Panc1 (cell line): ENCODE measurements around the gene AMD1. TPM values are rescaled to one million over a fixed set of nuclear protein-coding genes. Genes with fewer than 3 reads are reported as not detected.
"Not testable (repeated sequence)": the region's sequence is repeated elsewhere in the genome, so short reads cannot be mapped to it uniquely, and the experiment has no call there.

Source experiments
- ATAC-seq: fragments of 200-7000 bp; cut with Tn5 transposase; 2 replicates; pipeline ENCODE4 v1.9.1; 2020; ENCODE audit warnings: mild to moderate bottlenecking, moderate library complexity
- BruUV-seq: library from RNA; stranded (reverse); fragments of 400-500 nt; replicated peaks from 2 replicates; lab custom pipeline; 2021; lab: Mats Ljungman, UMichigan
- CTCF ChIA-PET: fragments of 300-600 bp; sonication (Branson Sonifier 250); formaldehyde crosslinking; loops from one replicate; lab custom pipeline; 2022; ENCODE audit warnings: antibody characterized with exemption; lab: Charles Lee
- POLR2A ChIA-PET: fragments of 300-600 bp; sonication (Branson Sonifier 250); formaldehyde crosslinking; loops from one replicate; lab custom pipeline; 2022; ENCODE audit warnings: antibody characterized with exemption; lab: Charles Lee
- DNase-seq: peaks from one replicate; pipeline ENCODE4 v3.0.0-alpha.2; 2010; ENCODE audit warnings: low read depth, low spot score
- H3K27ac ChIP-seq: 2 replicates; pipeline ENCODE4 v1.5.1; 2011; ENCODE audit warnings: mild to moderate bottlenecking, low read length, inconsistent platforms
- H3K27me3 ChIP-seq: fragments of 200-500 bp; sonication (Bioruptor generic); 2 replicates; pipeline ENCODE4 v1.6.0; 2014; ENCODE audit warnings: low read length, inconsistent platforms; ENCODE audit not compliant: control insufficient read depth, insufficient read depth
- H3K36me3 ChIP-seq: fragments of 200-500 bp; sonication (Bioruptor generic); 2 replicates; pipeline ENCODE4 v1.5.1; 2014; ENCODE audit warnings: inconsistent platforms, mild to moderate bottlenecking, low read length, moderate library complexity; ENCODE audit not compliant: control insufficient read depth, insufficient read depth
- H3K4me1 ChIP-seq: 2 replicates; pipeline ENCODE4 v1.5.1; 2011; ENCODE audit warnings: inconsistent platforms, mild to moderate bottlenecking, low read length, moderate library complexity; ENCODE audit not compliant: control insufficient read depth, insufficient read depth
- H3K4me3 ChIP-seq, 2 experiments: 2 replicates each; pipeline ENCODE4 v1.5.1; 2011 to 2012; ENCODE audit warnings: low read depth in 2 of 2, low read length in 2 of 2, mild to moderate bottlenecking in 2 of 2, inconsistent platforms in 1 of 2, moderate library complexity in 1 of 2
- H3K9me3 ChIP-seq: fragments of 200-500 bp; sonication (Bioruptor generic); 2 replicates; pipeline ENCODE4 v1.5.1; 2014; ENCODE audit warnings: low read depth, mild to moderate bottlenecking, inconsistent platforms, low read length, moderate library complexity; ENCODE audit not compliant: control insufficient read depth, insufficient read depth
- CTCF ChIP-seq: fragments of 450-650 bp; IDR thresholded peaks from 2 replicates; pipeline ENCODE4 v1.5.1; 2017; ENCODE audit warnings: mild to moderate bottlenecking
- POLR2AphosphoS5 ChIP-seq: IDR thresholded peaks from 2 replicates; pipeline ENCODE4 v1.6.1; 2012; ENCODE audit warnings: mild to moderate bottlenecking, low read depth, low read length, moderate library complexity
- REST ChIP-seq, 2 experiments: IDR thresholded peaks; 2 replicates each; pipeline ENCODE4 v1.6.1; 2011 to 2012; ENCODE audit warnings: low read depth in 2 of 2, control low read depth in 1 of 2, low read length in 1 of 2, mild to moderate bottlenecking in 1 of 2, moderate library complexity in 1 of 2; ENCODE audit not compliant: insufficient read depth in 1 of 2
- SIN3A ChIP-seq: IDR thresholded peaks from 2 replicates; pipeline ENCODE4 v1.6.1; 2012; ENCODE audit warnings: low read depth, mild to moderate bottlenecking, low read length, moderate library complexity, borderline replicate concordance; ENCODE audit not compliant: insufficient read depth
- TCF7L2 ChIP-seq: IDR thresholded peaks from 2 replicates; pipeline ENCODE4 v1.6.1; 2011; ENCODE audit warnings: mild to moderate bottlenecking, low read depth, low read length, inconsistent platforms
- in situ Hi-C: cut with HindIII; loops from 2 replicates; pipeline ENCODE4 v1.10.0; 2016; ENCODE audit warnings: low sequenced_read_pairs, low pct_unique_long_range_greater_than_20kb
- intact Hi-C: fragments of 100-400 bp; cut with micrococcal nuclease; formaldehyde crosslinking; loops from one replicate; pipeline ENCODE4 v1.10.0; 2022; ENCODE audit not compliant: unreplicated experiment
- total RNA-seq: library from RNA; stranded (reverse); gene quantifications from one replicate; pipeline ENCODE4 v1.2.1, GENCODE V29; 2021; ENCODE audit not compliant: unreplicated experiment

AMD1 gene
- total RNA-seq, 1 experiment from 2014 or later = 81.7 TPM

GRCh38 chr6:110900028-110900598, 25.5 kb downstream of the AMD1 start:
- Histone ChIP-seq H3K4me3 (no peak overlapping the region), H3K4me1 (no peaks in the 10 kb centered on the region), H3K27me3 (no peaks in the 10 kb centered on the region), H3K27ac (no peak overlapping the region), H3K36me3 (peaks cover 16% of the 10 kb centered on the region), H3K9me3 (peaks cover 12% of the 10 kb centered on the region; the same call in 1 of the 2 replicates)
- intact Hi-C loops (no loop called here), in situ Hi-C loops (no loop called here)
- ChIA-PET POLR2A (no interaction called here), CTCF (no interaction called here)
- DNase-seq (no peak), ATAC-seq (no peak)
- no TSS peak for BruUV-seq
- TF ChIP-seq REST (IDR thresholded peaks at IDR 0.05; ENCODE audit: insufficient read depth in 1 of 2, low read depth in 2 of 2, low read length in 1 of 2) (no peak), SIN3A (no peak), POLR2AphosphoS5 (no peak), TCF7L2 (no peak), CTCF (no peak)

- H3K27ac ChIP-seq, H3K36me3 ChIP-seq, BruUV-seq, POLR2A ChIA-PET, intact Hi-C loops, H3K4me1 ChIP-seq, ATAC-seq, DNase-seq, H3K27me3 ChIP-seq, H3K4me3 ChIP-seq, in situ Hi-C loops: not testable (repeated sequence)
- peaks cover 12% of the 10 kb centered on the region; the same call in 1 of the 2 replicates for H3K9me3 ChIP-seq
- CTCF ChIA-PET = interaction anchor here (0.6 kb wide), 1 partner anchor 86 kb away, joined by 4 read pairs; no protein-coding TSS in a partner anchor
Measured at GRCh38 chr6:110901601-110902000, 27.0 kb downstream of the AMD1 start.

- DNase-seq = no peak
- POLR2A ChIA-PET = no interaction called here
- TF ChIP-seq TCF7L2 (no peak), CTCF (no peak), POLR2AphosphoS5 (no peak), REST (IDR thresholded peaks at IDR 0.05; ENCODE audit: insufficient read depth in 1 of 2, low read depth in 2 of 2, low read length in 1 of 2) (no peak), SIN3A (no peak)
- intact Hi-C loops (no loop called here), in situ Hi-C loops (no loop called here)
- no TSS peak for BruUV-seq
- H3K4me1 ChIP-seq = no peaks in the 10 kb centered on the region
- H3K36me3 ChIP-seq = no peaks in the 10 kb centered on the region
- CTCF ChIA-PET = no interaction called here
- H3K27me3 ChIP-seq = no peaks in the 10 kb centered on the region
- no peak overlapping the region for H3K27ac ChIP-seq
- H3K9me3 ChIP-seq = peaks cover 12% of the 10 kb centered on the region; the same call in 1 of the 2 replicates
- no peak overlapping the region for H3K4me3 ChIP-seq
- no peak for ATAC-seq
Measured at GRCh38 chr6:110902091-110902490, 27.5 kb downstream of the AMD1 start.
